GM23338 (cell line): Measurements from ENCODE around the gene RPS8. TPM values are rescaled to one million over a fixed set of nuclear protein-coding genes. Genes with fewer than 3 reads are reported as not detected.

ENCODE experiments used
- ATAC-seq: fragments of 200-7000 bp; cut with Tn5 transposase; 3 replicates; pipeline ENCODE4 v1.9.1; 2020
- DNase-seq: peaks from one replicate; pipeline ENCODE4 v3.0.0-alpha.2; 2015; ENCODE audit warnings: low spot score
- H2AFZ ChIP-seq: fragments of 200-600 bp; sonication (generic); 2 replicates; pipeline ENCODE4 v1.8.0; 2016; ENCODE audit warnings: antibody characterized with exemption, mild to moderate bottlenecking, moderate library complexity
- H3F3A ChIP-seq: fragments of 200-600 bp; sonication (generic); replicated peaks from 2 replicates; pipeline ENCODE4 v1.8.0; 2017; ENCODE audit warnings: antibody characterized with exemption, mixed run types, low read depth
- H3K27ac ChIP-seq: fragments of 200-600 bp; sonication (generic); 2 replicates; pipeline ENCODE4 v1.6.1; 2016; ENCODE audit warnings: low read depth
- H3K27me3 ChIP-seq: fragments of 200-600 bp; sonication (generic); 2 replicates; pipeline ENCODE4 v1.8.0; 2016; ENCODE audit warnings: mild to moderate bottlenecking, mixed run types, moderate library complexity; ENCODE audit not compliant: insufficient read depth
- H3K36me3 ChIP-seq: fragments of 200-600 bp; sonication (generic); 2 replicates; pipeline ENCODE4 v1.8.0; 2016; ENCODE audit warnings: mild to moderate bottlenecking; ENCODE audit not compliant: insufficient read depth
- H3K4me1 ChIP-seq: fragments of 200-600 bp; sonication (generic); 2 replicates; pipeline ENCODE4 v1.8.0; 2016; ENCODE audit warnings: mild to moderate bottlenecking, moderate library complexity; ENCODE audit not compliant: insufficient read depth
- H3K4me2 ChIP-seq: fragments of 200-600 bp; sonication (generic); 2 replicates; pipeline ENCODE4 v1.7.1; 2017; ENCODE audit warnings: mixed run types
- H3K4me3 ChIP-seq: fragments of 200-600 bp; sonication (generic); 2 replicates; pipeline ENCODE4 v1.6.1; 2016; ENCODE audit warnings: mixed run types
- H3K79me2 ChIP-seq: fragments of 200-600 bp; sonication (generic); replicated peaks from 2 replicates; pipeline ENCODE4 v1.8.0; 2017; ENCODE audit warnings: mild to moderate bottlenecking; ENCODE audit not compliant: insufficient read depth
- H3K9me2 ChIP-seq: fragments of 200-600 bp; sonication (generic); 2 replicates; pipeline ENCODE4 v1.8.0; 2017; ENCODE audit not compliant: insufficient read depth
- H4K20me1 ChIP-seq: fragments of 200-600 bp; sonication (generic); replicated peaks from 2 replicates; pipeline ENCODE4 v1.8.0; 2017; ENCODE audit warnings: mild to moderate bottlenecking; ENCODE audit not compliant: insufficient read depth
- H3K27ac Mint-ChIP-seq: 2 replicates; pipeline ENCODE4 v1.8.0; 2020; ENCODE audit warnings: inconsistent platforms, mild to moderate bottlenecking, moderate library complexity, mixed read lengths
- H3K27me3 Mint-ChIP-seq: 3 replicates; pipeline ENCODE4 v1.8.0; 2022; ENCODE audit warnings: low read depth, mild to moderate bottlenecking, moderate library complexity, mixed read lengths, inconsistent platforms; ENCODE audit not compliant: insufficient read depth, poor library complexity
- H3K36me3 Mint-ChIP-seq: 3 replicates; pipeline ENCODE4 v1.8.0; 2021; ENCODE audit warnings: low read depth, mild to moderate bottlenecking, inconsistent platforms, moderate library complexity, mixed read lengths
- H3K4me1 Mint-ChIP-seq: 3 replicates; pipeline ENCODE4 v1.8.0; 2020; ENCODE audit warnings: mild to moderate bottlenecking, inconsistent platforms, mixed read lengths
- H3K4me3 Mint-ChIP-seq: 3 replicates; pipeline ENCODE4 v1.8.0; 2021; ENCODE audit warnings: moderate library complexity, mild to moderate bottlenecking, inconsistent platforms, mixed read lengths
- H3K9me3 Mint-ChIP-seq: 3 replicates; pipeline ENCODE4 v1.8.0; 2020; ENCODE audit warnings: moderate library complexity, mild to moderate bottlenecking, inconsistent platforms, mixed read lengths
- CREB1 ChIP-seq: fragments of 250-450 bp; sonication (Bioruptor Pico); IDR thresholded peaks from 2 replicates; pipeline ENCODE4 v1.5.0; 2020; ENCODE audit warnings: low read depth, mild to moderate bottlenecking, moderate library complexity
- EZH2 ChIP-seq: fragments of 200-600 bp; sonication (generic); IDR thresholded peaks from one replicate; pipeline ENCODE4 v1.8.0; 2017; ENCODE audit warnings: antibody characterized with exemption, mild to moderate bottlenecking, low read depth; ENCODE audit not compliant: unreplicated experiment
- EZH2phosphoT487 ChIP-seq: fragments of 200-600 bp; sonication (generic); IDR thresholded peaks from one replicate; pipeline ENCODE4 v1.8.1; 2018; ENCODE audit warnings: antibody characterized with exemption; ENCODE audit not compliant: unreplicated experiment
- JUNB ChIP-seq: IDR thresholded peaks from one replicate; pipeline ENCODE4 v1.6.1; 2016; ENCODE audit warnings: antibody characterized with exemption; ENCODE audit not compliant: unreplicated experiment
- NANOG ChIP-seq: IDR thresholded peaks from 2 replicates; pipeline ENCODE4 v1.6.1; 2016; ENCODE audit warnings: antibody characterized with exemption, borderline replicate concordance
- POLR2AphosphoS5 ChIP-seq: IDR thresholded peaks from 2 replicates; pipeline ENCODE4 v1.6.1; 2016; ENCODE audit warnings: antibody characterized with exemption, low read depth
- STAT1 ChIP-seq: IDR thresholded peaks from one replicate; pipeline ENCODE4 v1.6.1; 2016; ENCODE audit warnings: antibody characterized with exemption; ENCODE audit not compliant: unreplicated experiment
- ZNF114 ChIP-seq: fragments of 250-450 bp; sonication (Bioruptor Pico); IDR thresholded peaks from 2 replicates; pipeline ENCODE4 v1.5.0; 2020; ENCODE audit warnings: mild to moderate bottlenecking, moderate library complexity
- ZNF331 ChIP-seq: fragments of 250-450 bp; sonication (Bioruptor Pico); IDR thresholded peaks from 2 replicates; pipeline ENCODE4 v1.5.0; 2020; ENCODE audit warnings: low read depth, mild to moderate bottlenecking, moderate library complexity
- polyA plus RNA-seq: library from polyadenylated mRNA; unstranded; fragments of >200 nt; fragmentation: Nextera tagmentation; extraction: Ambion mirVana; gene quantifications from 2 replicates; pipeline ENCODE4 v1.2.1, GENCODE V29; 2016
- total RNA-seq: library from RNA; depleted of rRNA; stranded (reverse); fragments of >200 nt; shearing (Covaris generic); gene quantifications from 2 replicates; pipeline ENCODE4 v1.2.3, GENCODE V29; 2014
- TF ChIP-seq, protein P1 (sequence below): fragments of 250-450 bp; sonication (Bioruptor Pico); IDR thresholded peaks from 2 replicates; pipeline ENCODE4 v1.5.0; 2020; ENCODE audit warnings: mild to moderate bottlenecking, moderate library complexity
- TF ChIP-seq, protein P2 (sequence below): IDR thresholded peaks from one replicate; pipeline ENCODE4 v1.6.1; 2018; ENCODE audit warnings: antibody characterized with exemption; ENCODE audit not compliant: unreplicated experiment
- TF ChIP-seq, protein P3 (sequence below): IDR thresholded peaks from 2 replicates; pipeline ENCODE4 v1.6.1; 2016; ENCODE audit warnings: antibody characterized with exemption
- TF ChIP-seq, protein P4 (sequence below), 2 experiments: fragments of 200-600 bp in 1 of 2; sonication (generic) in 1 of 2; conservative IDR thresholded peaks; 2 replicates each; pipeline versions ENCODE4 v1.5.1 to v1.6.1; 2016 to 2017; ENCODE audit warnings: antibody characterized with exemption in 2 of 2, low read depth in 2 of 2, mild to moderate bottlenecking in 2 of 2, moderate library complexity in 1 of 2

RPS8 gene
- total and polyA plus RNA-seq, 2 experiments from 2014 or later: 1,756 to 2,427 TPM

- Mint-ChIP-seq H3K4me1 (peaks cover 31% of the 10 kb centered on the region), H3K27ac (peak overlapping the region; percentile 99), H3K27me3 (peaks cover 21% of the 10 kb centered on the region), H3K36me3 (peaks cover 34% of the 10 kb centered on the region), H3K4me3 (peak overlapping the region; percentile 50), H3K9me3 (no peaks in the 10 kb centered on the region)
- Histone ChIP-seq H3K27me3 (peaks cover 4% of the 10 kb centered on the region; the same call in 1 of the 2 replicates), H3F3A (peaks cover 6% of the 10 kb centered on the region; the same call in 1 of the 2 replicates), H3K79me2 (no peaks in the 10 kb centered on the region), H3K4me1 (peaks cover 32% of the 10 kb centered on the region), H3K4me3 (peak overlapping the region; percentile 47), H4K20me1 (no peaks in the 10 kb centered on the region), H2AFZ (no peak overlapping the region), H3K27ac (peak overlapping the region; percentile 93), H3K9me2 (no peaks in the 10 kb centered on the region), H3K4me2 (peak overlapping the region; percentile 76), H3K36me3 (no peaks in the 10 kb centered on the region; the same call in 1 of the 2 replicates)
- TF ChIP-seq JUNB: no peak
- TF ChIP-seq, protein P1, sequence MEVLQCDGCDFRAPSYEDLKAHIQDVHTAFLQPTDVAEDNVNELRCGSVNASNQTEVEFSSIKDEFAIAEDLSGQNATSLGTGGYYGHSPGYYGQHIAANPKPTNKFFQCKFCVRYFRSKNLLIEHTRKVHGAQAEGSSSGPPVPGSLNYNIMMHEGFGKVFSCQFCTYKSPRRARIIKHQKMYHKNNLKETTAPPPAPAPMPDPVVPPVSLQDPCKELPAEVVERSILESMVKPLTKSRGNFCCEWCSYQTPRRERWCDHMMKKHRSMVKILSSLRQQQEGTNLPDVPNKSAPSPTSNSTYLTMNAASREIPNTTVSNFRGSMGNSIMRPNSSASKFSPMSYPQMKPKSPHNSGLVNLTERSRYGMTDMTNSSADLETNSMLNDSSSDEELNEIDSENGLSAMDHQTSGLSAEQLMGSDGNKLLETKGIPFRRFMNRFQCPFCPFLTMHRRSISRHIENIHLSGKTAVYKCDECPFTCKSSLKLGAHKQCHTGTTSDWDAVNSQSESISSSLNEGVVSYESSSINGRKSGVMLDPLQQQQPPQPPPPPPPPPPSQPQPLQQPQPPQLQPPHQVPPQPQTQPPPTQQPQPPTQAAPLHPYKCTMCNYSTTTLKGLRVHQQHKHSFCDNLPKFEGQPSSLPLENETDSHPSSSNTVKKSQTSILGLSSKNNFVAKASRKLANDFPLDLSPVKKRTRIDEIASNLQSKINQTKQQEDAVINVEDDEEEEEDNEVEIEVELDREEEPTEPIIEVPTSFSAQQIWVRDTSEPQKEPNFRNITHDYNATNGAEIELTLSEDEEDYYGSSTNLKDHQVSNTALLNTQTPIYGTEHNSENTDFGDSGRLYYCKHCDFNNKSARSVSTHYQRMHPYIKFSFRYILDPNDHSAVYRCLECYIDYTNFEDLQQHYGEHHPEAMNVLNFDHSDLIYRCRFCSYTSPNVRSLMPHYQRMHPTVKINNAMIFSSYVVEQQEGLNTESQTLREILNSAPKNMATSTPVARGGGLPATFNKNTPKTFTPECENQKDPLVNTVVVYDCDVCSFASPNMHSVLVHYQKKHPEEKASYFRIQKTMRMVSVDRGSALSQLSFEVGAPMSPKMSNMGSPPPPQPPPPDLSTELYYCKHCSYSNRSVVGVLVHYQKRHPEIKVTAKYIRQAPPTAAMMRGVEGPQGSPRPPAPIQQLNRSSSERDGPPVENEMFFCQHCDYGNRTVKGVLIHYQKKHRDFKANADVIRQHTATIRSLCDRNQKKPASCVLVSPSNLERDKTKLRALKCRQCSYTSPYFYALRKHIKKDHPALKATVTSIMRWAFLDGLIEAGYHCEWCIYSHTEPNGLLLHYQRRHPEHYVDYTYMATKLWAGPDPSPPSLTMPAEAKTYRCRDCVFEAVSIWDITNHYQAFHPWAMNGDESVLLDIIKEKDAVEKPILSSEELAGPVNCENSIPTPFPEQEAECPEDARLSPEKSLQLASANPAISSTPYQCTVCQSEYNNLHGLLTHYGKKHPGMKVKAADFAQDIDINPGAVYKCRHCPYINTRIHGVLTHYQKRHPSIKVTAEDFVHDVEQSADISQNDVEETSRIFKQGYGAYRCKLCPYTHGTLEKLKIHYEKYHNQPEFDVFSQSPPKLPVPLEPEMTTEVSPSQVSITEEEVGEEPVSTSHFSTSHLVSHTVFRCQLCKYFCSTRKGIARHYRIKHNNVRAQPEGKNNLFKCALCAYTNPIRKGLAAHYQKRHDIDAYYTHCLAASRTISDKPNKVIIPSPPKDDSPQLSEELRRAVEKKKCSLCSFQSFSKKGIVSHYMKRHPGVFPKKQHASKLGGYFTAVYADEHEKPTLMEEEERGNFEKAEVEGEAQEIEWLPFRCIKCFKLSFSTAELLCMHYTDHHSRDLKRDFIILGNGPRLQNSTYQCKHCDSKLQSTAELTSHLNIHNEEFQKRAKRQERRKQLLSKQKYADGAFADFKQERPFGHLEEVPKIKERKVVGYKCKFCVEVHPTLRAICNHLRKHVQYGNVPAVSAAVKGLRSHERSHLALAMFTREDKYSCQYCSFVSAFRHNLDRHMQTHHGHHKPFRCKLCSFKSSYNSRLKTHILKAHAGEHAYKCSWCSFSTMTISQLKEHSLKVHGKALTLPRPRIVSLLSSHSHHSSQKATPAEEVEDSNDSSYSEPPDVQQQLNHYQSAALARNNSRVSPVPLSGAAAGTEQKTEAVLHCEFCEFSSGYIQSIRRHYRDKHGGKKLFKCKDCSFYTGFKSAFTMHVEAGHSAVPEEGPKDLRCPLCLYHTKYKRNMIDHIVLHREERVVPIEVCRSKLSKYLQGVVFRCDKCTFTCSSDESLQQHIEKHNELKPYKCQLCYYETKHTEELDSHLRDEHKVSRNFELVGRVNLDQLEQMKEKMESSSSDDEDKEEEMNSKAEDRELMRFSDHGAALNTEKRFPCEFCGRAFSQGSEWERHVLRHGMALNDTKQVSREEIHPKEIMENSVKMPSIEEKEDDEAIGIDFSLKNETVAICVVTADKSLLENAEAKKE (CRISPR knock-in tag): no peak
- TF ChIP-seq, protein P2, sequence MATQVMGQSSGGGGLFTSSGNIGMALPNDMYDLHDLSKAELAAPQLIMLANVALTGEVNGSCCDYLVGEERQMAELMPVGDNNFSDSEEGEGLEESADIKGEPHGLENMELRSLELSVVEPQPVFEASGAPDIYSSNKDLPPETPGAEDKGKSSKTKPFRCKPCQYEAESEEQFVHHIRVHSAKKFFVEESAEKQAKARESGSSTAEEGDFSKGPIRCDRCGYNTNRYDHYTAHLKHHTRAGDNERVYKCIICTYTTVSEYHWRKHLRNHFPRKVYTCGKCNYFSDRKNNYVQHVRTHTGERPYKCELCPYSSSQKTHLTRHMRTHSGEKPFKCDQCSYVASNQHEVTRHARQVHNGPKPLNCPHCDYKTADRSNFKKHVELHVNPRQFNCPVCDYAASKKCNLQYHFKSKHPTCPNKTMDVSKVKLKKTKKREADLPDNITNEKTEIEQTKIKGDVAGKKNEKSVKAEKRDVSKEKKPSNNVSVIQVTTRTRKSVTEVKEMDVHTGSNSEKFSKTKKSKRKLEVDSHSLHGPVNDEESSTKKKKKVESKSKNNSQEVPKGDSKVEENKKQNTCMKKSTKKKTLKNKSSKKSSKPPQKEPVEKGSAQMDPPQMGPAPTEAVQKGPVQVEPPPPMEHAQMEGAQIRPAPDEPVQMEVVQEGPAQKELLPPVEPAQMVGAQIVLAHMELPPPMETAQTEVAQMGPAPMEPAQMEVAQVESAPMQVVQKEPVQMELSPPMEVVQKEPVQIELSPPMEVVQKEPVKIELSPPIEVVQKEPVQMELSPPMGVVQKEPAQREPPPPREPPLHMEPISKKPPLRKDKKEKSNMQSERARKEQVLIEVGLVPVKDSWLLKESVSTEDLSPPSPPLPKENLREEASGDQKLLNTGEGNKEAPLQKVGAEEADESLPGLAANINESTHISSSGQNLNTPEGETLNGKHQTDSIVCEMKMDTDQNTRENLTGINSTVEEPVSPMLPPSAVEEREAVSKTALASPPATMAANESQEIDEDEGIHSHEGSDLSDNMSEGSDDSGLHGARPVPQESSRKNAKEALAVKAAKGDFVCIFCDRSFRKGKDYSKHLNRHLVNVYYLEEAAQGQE: no peak
- no peak for TF ChIP-seq STAT1
- TF ChIP-seq, protein P3, sequence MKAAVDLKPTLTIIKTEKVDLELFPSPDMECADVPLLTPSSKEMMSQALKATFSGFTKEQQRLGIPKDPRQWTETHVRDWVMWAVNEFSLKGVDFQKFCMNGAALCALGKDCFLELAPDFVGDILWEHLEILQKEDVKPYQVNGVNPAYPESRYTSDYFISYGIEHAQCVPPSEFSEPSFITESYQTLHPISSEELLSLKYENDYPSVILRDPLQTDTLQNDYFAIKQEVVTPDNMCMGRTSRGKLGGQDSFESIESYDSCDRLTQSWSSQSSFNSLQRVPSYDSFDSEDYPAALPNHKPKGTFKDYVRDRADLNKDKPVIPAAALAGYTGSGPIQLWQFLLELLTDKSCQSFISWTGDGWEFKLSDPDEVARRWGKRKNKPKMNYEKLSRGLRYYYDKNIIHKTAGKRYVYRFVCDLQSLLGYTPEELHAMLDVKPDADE: no peak
- no peak for TF ChIP-seq CREB1 (CRISPR knock-in tag)
- TF ChIP-seq EZH2: no peak
- TF ChIP-seq ZNF331 (CRISPR knock-in tag): no peak
- TF ChIP-seq ZNF114 (CRISPR knock-in tag): no peak
- no peak for TF ChIP-seq EZH2phosphoT487
- TF ChIP-seq, protein P4, sequence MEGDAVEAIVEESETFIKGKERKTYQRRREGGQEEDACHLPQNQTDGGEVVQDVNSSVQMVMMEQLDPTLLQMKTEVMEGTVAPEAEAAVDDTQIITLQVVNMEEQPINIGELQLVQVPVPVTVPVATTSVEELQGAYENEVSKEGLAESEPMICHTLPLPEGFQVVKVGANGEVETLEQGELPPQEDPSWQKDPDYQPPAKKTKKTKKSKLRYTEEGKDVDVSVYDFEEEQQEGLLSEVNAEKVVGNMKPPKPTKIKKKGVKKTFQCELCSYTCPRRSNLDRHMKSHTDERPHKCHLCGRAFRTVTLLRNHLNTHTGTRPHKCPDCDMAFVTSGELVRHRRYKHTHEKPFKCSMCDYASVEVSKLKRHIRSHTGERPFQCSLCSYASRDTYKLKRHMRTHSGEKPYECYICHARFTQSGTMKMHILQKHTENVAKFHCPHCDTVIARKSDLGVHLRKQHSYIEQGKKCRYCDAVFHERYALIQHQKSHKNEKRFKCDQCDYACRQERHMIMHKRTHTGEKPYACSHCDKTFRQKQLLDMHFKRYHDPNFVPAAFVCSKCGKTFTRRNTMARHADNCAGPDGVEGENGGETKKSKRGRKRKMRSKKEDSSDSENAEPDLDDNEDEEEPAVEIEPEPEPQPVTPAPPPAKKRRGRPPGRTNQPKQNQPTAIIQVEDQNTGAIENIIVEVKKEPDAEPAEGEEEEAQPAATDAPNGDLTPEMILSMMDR (conservative IDR thresholded peaks at IDR 0.05; ENCODE audit: low read depth in 2 of 2): no peak
- no peak; the same call in 1 of the 2 replicates for TF ChIP-seq POLR2AphosphoS5
- TF ChIP-seq NANOG: no peak
- DNase-seq: peak; percentile 90
- peak; percentile 68 for ATAC-seq
These were observed 32.2 kb downstream of the RPS8 start for GRCh38 chr1:44807364-44808062.
